GM10248 (cell line): Measurements from ENCODE around the gene UXS1.

Experiments
- CTCF ChIA-PET: fragments of 300-600 bp; sonication (Branson Sonifier 250); formaldehyde crosslinking; extraction: SDS; loops from one replicate; lab custom pipeline; 2021; ENCODE audit warnings: antibody characterized with exemption; lab: Yijun Ruan, JAX
- POLR2A ChIA-PET: fragments of 350-650 bp; sonication (Branson Sonifier 250); formaldehyde crosslinking; extraction: SDS; loops from one replicate; lab custom pipeline; 2020; ENCODE audit warnings: antibody characterized with exemption; lab: Yijun Ruan, JAX
- DNase-seq: peaks from one replicate; pipeline ENCODE4 v3.0.0; 2012; ENCODE audit errors: extremely low spot score
- TF ChIP-seq, protein P1 (sequence below): IDR thresholded peaks from 2 replicates; pipeline ENCODE4 v1.5.1; 2012; ENCODE audit warnings: mild to moderate bottlenecking, low read depth; ENCODE audit errors: extremely low read depth, missing control alignments, control extremely low read depth

UXS1 gene

DNA sequence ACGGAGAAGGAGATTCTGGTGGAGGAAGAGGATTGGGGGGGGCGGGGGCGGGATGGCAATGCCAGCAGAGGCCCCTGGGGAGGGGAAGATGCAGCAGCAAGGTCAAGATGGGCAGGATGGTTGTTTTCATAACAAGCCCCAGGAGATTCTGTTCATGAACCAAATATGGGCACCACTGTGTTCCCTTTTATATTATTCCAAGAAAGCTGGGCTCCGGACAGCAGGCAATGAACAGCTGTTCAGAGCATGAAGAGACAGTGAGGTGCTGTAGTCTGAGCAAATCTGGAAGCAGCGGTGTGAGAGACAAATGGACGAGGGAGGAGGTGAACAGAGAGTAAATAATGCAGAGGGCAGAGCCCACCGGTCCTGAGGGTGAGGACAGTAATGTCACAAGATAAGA, 20.0 kb downstream of the UXS1 start:
- CTCF ChIA-PET, result interaction anchor here (1.6 to 2.9 kb wide), 2 partner anchors 8 to 14 kb away, joined by 5 to 11 read pairs; no protein-coding TSS in a partner anchor
- POLR2A ChIA-PET, result no interaction called here
- no peak for DNase-seq
- TF ChIP-seq, protein P1, sequence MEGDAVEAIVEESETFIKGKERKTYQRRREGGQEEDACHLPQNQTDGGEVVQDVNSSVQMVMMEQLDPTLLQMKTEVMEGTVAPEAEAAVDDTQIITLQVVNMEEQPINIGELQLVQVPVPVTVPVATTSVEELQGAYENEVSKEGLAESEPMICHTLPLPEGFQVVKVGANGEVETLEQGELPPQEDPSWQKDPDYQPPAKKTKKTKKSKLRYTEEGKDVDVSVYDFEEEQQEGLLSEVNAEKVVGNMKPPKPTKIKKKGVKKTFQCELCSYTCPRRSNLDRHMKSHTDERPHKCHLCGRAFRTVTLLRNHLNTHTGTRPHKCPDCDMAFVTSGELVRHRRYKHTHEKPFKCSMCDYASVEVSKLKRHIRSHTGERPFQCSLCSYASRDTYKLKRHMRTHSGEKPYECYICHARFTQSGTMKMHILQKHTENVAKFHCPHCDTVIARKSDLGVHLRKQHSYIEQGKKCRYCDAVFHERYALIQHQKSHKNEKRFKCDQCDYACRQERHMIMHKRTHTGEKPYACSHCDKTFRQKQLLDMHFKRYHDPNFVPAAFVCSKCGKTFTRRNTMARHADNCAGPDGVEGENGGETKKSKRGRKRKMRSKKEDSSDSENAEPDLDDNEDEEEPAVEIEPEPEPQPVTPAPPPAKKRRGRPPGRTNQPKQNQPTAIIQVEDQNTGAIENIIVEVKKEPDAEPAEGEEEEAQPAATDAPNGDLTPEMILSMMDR, result no peak

DNA sequence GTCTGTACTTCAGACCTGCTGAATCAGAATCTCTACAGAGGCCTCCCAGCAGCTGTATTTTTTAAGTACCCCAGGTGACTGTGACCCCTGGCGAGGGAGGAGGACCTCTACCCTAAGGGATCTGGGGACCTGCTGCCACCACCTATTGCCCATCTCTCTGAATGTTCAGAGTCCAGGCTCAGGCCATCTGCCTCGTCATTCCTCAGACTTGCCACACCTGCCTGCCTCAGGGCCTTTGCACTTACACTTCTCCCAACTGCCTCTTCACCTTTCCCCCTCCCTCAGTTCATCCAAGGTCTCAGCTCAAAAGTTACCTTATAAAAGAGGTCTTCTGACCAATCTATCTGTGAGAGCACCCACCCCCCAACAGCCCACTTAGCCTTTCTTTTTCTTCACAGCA, 21.5 kb downstream of the UXS1 start:
- POLR2A ChIA-PET, result no interaction called here
- CTCF ChIA-PET, result interaction anchor here (1.6 kb wide), 1 partner anchor 13 kb away, joined by 5 read pairs; no protein-coding TSS in a partner anchor
- no peak for DNase-seq
- TF ChIP-seq, protein P1, result no peak

DNA sequence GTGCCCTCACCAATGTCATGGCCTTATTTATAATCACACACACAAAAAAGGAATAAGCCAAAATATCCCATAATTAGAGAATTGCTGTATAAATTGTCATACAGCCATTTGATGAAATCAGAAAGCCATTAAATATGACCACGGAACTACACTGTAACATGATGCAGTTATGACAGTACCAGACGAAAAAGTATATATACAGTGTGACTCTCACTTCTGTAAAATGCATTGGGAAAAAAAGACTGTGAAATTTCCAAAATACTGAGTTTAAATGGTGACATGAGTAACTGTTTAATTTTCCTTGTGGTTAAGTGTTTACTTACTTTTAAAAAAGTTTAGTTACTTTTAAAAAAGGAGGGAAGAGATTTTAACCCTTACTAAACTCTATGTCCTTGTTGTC, 25.4 kb downstream of the UXS1 start:
- TF ChIP-seq, protein P1, result no peak
- CTCF ChIA-PET, result interaction anchor here (1.3 to 5.0 kb wide), 3 partner anchors 8 to 14 kb away, joined by 4 to 16 read pairs (median 16); no protein-coding TSS in a partner anchor
- POLR2A ChIA-PET, result no interaction called here
- DNase-seq, result no peak

DNA sequence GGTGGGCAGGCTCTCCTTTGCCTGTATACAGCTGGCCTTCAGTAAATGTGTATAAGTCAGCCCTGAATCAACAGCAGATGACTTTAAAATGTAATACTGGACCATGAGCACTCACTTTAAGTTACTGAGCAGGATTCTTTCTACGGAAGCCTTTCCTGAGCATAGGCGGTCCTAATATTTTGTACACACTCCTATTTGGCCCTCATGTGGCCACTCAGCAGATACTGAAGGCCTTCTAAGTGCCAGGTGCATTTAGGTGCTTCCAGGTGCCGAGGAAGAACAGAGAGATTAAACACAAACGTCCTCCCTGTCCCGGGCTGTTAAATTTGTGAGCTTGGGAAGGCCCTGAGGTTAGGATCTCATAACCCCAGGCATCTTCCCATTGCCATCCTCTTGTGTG, 27.0 kb downstream of the UXS1 start:
- DNase-seq, result no peak
- TF ChIP-seq, protein P1, result no peak
- ChIA-PET POLR2A (no interaction called here), CTCF (interaction anchor here (1.2 to 5.0 kb wide), 7 partner anchors 7 to 22 kb away, joined by 3 to 16 read pairs (median 8); no protein-coding TSS in a partner anchor)

DNA sequence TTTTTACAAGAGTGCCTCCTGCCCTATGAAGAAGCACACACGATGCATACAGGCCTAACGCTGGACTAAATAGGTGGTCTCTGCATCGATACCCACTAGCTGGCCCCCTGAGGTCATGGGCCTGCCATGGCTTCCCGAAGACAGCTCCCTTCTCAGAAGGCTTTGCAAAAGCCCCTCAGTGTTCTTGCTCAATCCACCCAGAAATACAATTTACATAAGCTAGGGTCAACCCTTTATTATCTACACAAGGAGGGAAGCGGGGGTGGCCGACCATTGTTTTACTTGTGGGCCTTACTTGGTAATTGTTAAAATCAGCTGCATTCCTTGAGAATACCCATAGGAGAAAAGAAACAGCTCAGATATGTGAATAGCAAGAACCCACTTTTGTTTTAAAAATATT, 28.5 kb downstream of the UXS1 start:
- no peak for DNase-seq
- ChIA-PET POLR2A (no interaction called here), CTCF (interaction anchor here (1.2 to 5.0 kb wide), 6 partner anchors 8 to 58 kb away, joined by 3 to 16 read pairs (median 10); no protein-coding TSS in a partner anchor)
- TF ChIP-seq, protein P1, result no peak

DNA sequence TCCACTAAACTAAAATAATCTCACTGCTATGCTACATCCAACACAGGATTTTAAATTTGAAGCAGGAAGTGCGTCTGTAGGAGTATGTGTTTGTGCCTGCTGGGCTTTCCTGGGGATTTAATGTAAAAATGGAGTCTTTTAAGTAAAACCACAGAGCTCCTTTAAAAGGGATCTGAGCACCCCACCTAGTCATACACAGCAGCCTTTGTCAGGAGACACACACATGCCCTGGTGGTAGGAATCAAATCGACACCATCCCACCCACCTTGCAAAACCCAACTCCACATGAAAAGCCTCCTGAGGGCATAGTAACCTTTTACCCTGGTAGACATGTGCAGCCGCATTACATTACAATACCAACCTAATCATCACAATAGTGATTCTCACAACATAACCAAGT, 29.1 kb downstream of the UXS1 start:
- DNase-seq, result no peak
- TF ChIP-seq, protein P1, result no peak
- POLR2A ChIA-PET, result no interaction called here
- CTCF ChIA-PET, result interaction anchor here (2.0 to 5.0 kb wide), 4 partner anchors 8 to 18 kb away, joined by 6 to 16 read pairs (median 14); no protein-coding TSS in a partner anchor
